Germinal center (tissue), 1 donor: ENCODE results near the gene PDGFD.

Experiments used
- DNase-seq: peaks from one replicate; pipeline ENCODE4 v3.0.0; 2012; ENCODE audit warnings: mixed read lengths, low spot score

Gene PDGFD

GRCh38 chr11:104145062-104145461 lies 18.9 kb downstream of the PDGFD start:
- no peak for DNase-seq

GRCh38 chr11:104142698-104143097 lies 21.2 kb downstream of the PDGFD start:
- no peak for DNase-seq

- no peak for DNase-seq
Observed at GRCh38 chr11:104136861-104137260, 27.1 kb downstream of the PDGFD start.

DNA sequence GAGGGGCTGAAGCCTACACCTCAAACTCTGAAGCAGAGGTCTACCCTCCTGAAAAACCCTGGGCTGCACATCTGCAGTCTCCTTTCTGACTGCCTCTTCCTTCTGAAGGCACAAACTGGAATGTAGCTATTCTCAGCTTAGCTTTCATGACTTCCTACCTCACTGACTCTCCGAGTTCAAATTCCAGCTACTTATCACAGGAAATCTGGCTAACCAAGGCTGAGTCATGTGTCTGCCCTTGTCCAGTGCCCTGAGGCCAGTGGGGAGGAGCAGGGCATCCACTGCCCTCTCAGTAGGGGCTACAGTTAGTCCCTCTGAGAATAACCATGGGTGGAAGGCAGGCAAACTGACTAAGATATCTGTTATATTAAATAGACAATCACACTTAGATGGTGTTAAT lies 29.2 kb downstream of the PDGFD start:
- DNase-seq, result no peak

DNA sequence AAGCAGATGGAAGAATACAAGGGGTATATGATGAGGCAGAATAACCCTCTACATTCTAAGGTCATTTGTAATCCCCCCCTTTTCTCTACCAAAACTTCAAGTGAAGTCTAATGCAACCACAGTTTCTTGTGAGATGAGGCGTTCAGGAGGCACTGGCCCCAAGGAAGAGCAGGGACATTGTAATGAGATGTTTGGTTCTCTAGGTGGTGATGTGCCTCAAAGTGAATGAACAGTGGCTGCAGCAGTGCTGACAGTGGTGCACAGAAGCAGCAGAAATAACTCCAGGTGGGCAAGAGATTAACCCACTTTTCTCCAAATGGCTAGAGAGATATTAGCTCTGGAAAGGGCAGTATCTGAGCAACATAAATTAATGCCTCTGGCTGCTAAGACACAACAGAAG lies 33.8 kb downstream of the PDGFD start:
- no peak for DNase-seq

DNA sequence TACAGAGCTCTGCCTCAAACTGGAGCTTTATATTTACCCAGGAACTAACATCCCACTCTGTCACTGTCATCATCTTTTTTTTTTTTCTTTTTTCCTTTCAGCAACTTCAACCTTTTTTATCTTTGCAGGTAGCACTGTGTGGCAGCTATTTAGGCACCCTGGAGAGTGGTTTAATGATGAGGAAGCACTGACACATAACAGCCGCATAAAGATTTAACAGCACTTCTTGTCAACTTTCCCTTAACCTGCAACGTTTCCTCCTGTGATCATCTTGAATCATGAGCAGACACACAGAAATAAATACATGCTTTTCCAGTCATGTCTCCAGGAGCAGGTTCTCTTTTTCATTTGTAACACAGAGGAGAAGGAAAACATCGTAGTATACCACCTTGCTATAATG lies 34.8 kb downstream of the PDGFD start:
- DNase-seq, result no peak

GRCh38 chr11:104127828-104128227 lies 36.1 kb downstream of the PDGFD start:
- no peak for DNase-seq

- DNase-seq, result no peak
Observed at GRCh38 chr11:104126464-104126863, 37.5 kb downstream of the PDGFD start.

- no peak for DNase-seq
Observed at GRCh38 chr11:104124979-104125378, 39.0 kb downstream of the PDGFD start.

GRCh38 chr11:104122836-104123235 lies 41.1 kb downstream of the PDGFD start:
- no peak for DNase-seq

DNA sequence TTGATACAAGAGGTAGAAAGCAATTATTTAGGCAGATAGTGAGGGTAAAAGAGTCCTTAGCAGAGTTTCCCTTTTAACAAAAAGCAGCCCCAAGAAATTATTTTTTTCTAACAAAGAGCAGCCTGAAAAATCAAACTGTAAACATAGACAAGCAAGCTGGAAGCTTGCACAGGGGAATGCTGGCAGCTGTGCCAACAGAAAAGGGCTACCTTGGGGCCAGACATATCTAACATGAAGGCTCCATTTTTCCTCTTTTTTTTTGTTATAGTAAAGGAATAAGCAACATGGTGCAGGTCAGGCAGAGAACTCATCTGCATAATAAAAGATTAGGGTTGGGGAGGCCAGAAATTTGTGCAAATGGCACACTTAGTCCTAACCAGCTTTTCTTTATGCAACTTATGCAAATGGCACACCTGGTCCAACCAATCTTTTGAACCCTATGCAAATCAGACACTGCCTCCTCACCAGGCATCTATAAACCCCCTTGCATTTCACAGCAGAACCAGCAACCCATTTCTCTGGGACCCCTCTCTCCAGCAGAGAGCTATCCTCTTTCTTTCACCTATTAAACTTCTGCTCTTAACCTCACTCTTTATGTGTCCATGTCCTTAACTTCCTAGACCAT lies 41.8 kb downstream of the PDGFD start:
- no peak for DNase-seq

DNA sequence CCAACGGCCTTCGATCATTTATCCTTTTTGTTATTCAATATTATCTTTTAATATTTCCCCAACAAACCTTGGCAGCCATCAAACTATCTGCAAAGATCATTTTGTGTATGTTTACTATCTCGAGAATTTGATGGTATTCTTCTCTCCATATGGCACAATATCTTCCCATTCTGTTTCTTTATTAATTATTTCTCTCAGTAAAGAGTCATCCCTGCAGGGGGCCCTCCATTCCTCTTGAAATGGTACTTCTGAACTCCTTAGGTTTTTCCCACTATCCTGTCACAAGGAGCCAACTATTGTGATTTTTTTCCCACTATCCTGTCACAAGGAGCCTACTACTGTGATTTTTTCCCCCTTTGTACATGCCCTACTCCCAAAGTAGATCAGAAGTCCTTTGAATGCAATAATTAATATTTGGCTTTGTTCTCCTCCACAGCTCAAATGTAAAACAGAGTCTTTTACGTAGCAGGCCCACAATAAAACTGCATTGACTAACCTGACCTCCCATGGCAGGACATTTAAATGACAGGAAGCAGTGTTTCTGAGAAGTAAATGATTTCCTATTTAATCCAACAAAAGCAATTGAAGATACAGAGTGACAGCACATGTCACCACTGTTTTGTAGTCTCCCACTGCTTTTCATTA lies 43.3 kb downstream of the PDGFD start:
- DNase-seq, result no peak

DNA sequence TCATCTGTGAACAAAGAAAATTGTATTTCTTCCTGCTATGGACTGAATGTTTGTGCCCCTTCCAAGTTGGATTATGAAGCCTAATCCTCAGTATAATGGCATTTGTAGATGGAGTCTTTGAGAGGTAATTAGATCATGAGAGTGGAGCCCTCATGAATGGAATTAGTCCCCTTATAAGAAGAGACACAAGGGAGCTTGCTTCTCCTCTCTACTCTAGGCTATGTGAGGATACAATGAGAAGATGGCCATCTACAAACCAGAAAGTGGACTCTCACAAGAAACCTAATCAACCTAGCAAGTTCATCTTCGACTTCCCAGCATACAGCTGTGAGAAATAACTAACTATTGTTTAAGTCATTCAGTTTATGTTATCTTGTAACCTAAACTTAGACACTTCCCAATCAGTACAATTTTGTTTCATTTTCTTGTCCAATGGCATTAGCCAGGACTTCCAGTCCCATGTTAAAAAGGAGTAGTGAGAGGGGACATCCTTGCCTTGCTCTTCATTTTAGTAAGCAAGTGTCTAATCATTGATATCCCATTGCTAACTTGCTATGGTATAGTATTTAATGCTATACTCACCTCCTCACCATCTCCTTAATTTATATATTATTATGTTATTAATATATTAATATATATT lies 45.7 kb downstream of the PDGFD start:
- DNase-seq, result no peak

DNA sequence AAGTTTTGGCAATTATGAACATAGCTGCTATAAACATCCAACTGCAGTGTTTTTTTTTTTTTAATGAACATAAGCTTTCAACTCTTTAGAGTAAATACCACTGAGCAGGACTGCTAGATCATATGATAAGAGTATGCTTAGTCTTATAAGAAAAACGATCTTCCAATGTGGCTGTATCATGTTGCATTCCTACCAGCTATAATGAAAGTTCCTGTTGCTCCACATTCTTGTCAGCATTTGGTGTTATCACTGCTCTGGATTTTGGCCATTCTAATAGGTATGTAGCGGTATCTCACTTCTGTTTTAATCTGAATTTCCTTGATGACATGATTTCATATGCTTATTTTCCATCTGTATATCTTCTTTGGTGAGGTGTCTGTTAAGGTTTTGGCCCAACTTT lies 50.4 kb downstream of the PDGFD start:
- DNase-seq, result no peak

DNA sequence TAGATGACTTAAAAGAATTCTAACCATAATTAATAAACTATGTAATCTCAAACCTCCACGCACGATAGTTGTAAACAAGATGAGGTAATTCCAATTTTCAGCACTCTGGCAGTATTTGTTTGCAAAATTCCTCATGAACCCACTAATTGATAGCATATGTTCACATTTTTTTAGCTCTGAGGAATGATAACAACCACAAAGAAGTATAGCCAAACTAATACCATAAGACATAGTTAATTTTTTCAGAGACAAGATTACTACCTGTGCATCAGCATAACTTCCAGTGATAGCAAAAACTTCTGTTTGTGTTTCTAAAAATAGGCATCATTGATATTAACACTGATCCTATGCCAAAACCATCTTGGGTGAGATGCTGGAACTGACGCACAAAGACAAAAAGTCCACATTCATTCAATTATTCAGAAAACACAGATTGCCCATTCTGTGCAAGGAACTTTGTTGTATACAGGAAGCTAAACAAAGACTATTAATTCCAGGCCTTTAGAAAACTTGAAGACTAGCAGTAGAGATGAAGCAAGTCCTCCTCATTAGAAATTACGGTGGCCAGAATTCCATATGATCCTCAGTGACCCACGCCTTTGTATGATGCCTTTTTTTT lies 57.7 kb downstream of the PDGFD start:
- no peak for DNase-seq

- DNase-seq, result no peak
Observed at GRCh38 chr11:104105155-104105554, 58.8 kb downstream of the PDGFD start.

GRCh38 chr11:104104664-104105063 lies 59.3 kb downstream of the PDGFD start:
- no peak for DNase-seq

GRCh38 chr11:104104201-104104600 lies 59.7 kb downstream of the PDGFD start:
- DNase-seq, result no peak

GRCh38 chr11:104098555-104098954 lies 65.4 kb downstream of the PDGFD start:
- no peak for DNase-seq

- DNase-seq, result no peak
Observed at GRCh38 chr11:104098132-104098531, 65.8 kb downstream of the PDGFD start.

GRCh38 chr11:104096900-104097299 lies 67.0 kb downstream of the PDGFD start:
- DNase-seq, result no peak

DNA sequence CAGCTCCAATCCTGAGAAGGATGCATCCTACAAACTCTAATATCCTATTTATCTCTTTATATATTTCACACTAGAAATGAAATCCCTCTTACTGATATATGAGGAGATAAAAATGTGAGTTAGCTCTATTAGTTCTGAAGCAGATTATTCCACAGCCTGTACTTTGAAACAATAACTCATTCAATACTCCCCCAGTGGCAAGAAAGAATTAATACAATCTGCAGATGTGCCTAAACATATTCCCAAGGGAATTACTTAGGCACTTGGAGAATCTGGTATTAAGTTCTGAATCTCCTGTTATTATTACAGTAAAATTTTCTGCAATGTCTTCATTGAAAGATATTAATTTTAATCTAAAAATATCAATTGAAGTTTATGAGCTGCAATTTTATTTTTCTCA lies 68.2 kb downstream of the PDGFD start:
- DNase-seq, result no peak

DNA sequence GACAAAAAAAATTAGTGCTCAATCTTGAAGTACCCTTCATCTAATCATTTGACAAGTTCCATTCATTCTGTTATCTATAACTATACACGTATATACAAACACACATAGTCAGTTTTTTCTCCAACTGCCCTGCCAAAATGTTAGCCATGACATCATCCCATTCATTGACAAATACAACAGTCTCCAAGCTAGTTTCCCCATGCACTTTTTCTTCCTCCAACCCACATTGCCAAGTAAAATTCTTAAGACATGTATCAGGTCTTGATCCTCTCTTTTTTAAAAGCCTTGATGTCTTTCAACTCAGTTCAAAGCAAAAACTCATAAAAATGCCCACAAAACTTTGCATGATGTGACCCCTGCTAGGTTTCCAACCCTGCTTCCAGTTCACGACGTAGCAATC lies 69.4 kb downstream of the PDGFD start:
- DNase-seq, result no peak
